Mesendoderm (in vitro differentiated cells): ENCODE results near the gene OPN5.

Experiments
- DNase-seq: peaks from one replicate; pipeline ENCODE4 v3.0.0; 2013
- H2AK5ac ChIP-seq: 2 replicates; pipeline ENCODE4 v1.6.1; 2013; ENCODE audit warnings: low read length, inconsistent platforms
- H2BK120ac ChIP-seq: 2 replicates; pipeline ENCODE4 v1.6.1; 2013; ENCODE audit warnings: low read depth, mild to moderate bottlenecking, low read length, moderate library complexity, mixed read lengths
- H2BK15ac ChIP-seq: replicated peaks from 2 replicates; pipeline ENCODE4 v1.6.1; 2013; ENCODE audit warnings: low read depth, mild to moderate bottlenecking, moderate library complexity
- H2BK5ac ChIP-seq: 2 replicates; pipeline ENCODE4 v1.6.1; 2013; ENCODE audit warnings: low read length, inconsistent platforms
- H3K18ac ChIP-seq: 2 replicates; pipeline ENCODE4 v1.6.1; 2013; ENCODE audit warnings: mild to moderate bottlenecking, low read length, mixed read lengths
- H3K23ac ChIP-seq: one replicate; pipeline ENCODE4 v1.6.1; 2013; ENCODE audit warnings: low read length
- H3K27ac ChIP-seq: 2 replicates; pipeline ENCODE4 v1.5.1; 2013; ENCODE audit warnings: low read depth, mild to moderate bottlenecking, inconsistent platforms, low read length, moderate library complexity
- H3K27me3 ChIP-seq: 2 replicates; pipeline ENCODE4 v1.6.1; 2013; ENCODE audit warnings: low read length, control low read depth, mild to moderate bottlenecking, inconsistent platforms; ENCODE audit not compliant: insufficient read depth, poor library complexity
- H3K36me3 ChIP-seq: 2 replicates; pipeline ENCODE4 v1.6.1; 2013; ENCODE audit warnings: low read length, inconsistent platforms; ENCODE audit not compliant: control insufficient read depth, insufficient read depth
- H3K4ac ChIP-seq: one replicate; pipeline ENCODE4 v1.6.1; 2013; ENCODE audit warnings: low read depth, mild to moderate bottlenecking, low read length, moderate library complexity
- H3K4me1 ChIP-seq: 2 replicates; pipeline ENCODE4 v1.6.1; 2013; ENCODE audit warnings: low read depth, low read length, inconsistent platforms; ENCODE audit not compliant: control insufficient read depth
- H3K4me2 ChIP-seq: 2 replicates; pipeline ENCODE4 v1.6.1; 2013; ENCODE audit warnings: low read length
- H3K4me3 ChIP-seq: 2 replicates; pipeline ENCODE4 v1.5.1; 2013; ENCODE audit warnings: mild to moderate bottlenecking, low read length
- H3K56ac ChIP-seq: one replicate; pipeline ENCODE4 v1.6.1; 2013; ENCODE audit warnings: low read length
- H3K79me1 ChIP-seq: 2 replicates; pipeline ENCODE4 v1.6.1; 2013; ENCODE audit warnings: low read length, inconsistent platforms
- H3K79me2 ChIP-seq: 2 replicates; pipeline ENCODE4 v1.6.1; 2013; ENCODE audit warnings: mild to moderate bottlenecking, low read length; ENCODE audit not compliant: control insufficient read depth, insufficient read depth
- H3K9ac ChIP-seq: 2 replicates; pipeline ENCODE4 v1.6.1; 2013; ENCODE audit warnings: low read length, inconsistent platforms
- H4K5ac ChIP-seq: one replicate; pipeline ENCODE4 v1.6.1; 2013; ENCODE audit warnings: low read length
- H4K8ac ChIP-seq: one replicate; pipeline ENCODE4 v1.6.1; 2013; ENCODE audit warnings: low read depth, mild to moderate bottlenecking, control low read depth, low read length, moderate library complexity
- WGBS: extraction: QIAGEN DNeasy Blood & Tissue Kit; methylation state at CpG from one replicate; pipeline ENCODE4 v1.1.7; 2013; ENCODE audit warnings: low lambda C conversion rate, missing lambda C conversion rate; ENCODE audit not compliant: insufficient coverage; ENCODE audit errors: extremely low coverage; 5-methylcytosine and 5-hydroxymethylcytosine counted together

The OPN5 gene

DNA sequence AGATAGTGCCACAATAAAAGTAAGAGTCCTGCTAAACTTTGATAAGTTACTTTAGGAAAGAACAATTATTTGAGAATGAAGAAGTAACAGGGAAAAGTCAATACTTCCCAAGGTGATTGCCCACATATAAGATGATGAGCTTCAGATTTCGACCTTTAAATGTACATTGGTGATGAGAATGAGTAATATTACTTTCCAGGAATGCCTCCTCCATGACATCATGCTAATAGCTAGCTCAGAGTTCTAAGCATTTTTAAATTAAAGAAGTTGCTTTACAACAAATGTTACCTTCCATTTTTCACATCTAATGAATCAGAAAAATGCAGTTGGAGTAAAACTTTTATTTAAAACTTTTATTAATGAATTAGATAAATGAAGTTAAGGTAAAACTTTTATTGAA, 22.5 kb upstream of the OPN5 start:
- H4K5ac ChIP-seq: no peak overlapping the region
- H3K4me2 ChIP-seq: no peak overlapping the region
- WGBS: no CpG with 5 or more reads among the region's 1 CpG

GRCh38 chr6:47762502-47762901, 19.3 kb upstream of the OPN5 start:
- no peak overlapping the region for H3K4ac ChIP-seq
- no peak overlapping the region for H3K9ac ChIP-seq
- no peaks in the 10 kb centered on the region for H3K27me3 ChIP-seq
- no peak overlapping the region for H3K4me3 ChIP-seq
- H3K23ac ChIP-seq: no peak overlapping the region
- H3K18ac ChIP-seq: no peak overlapping the region
- whole genome bisulfite sequencing: no CpG with 5 or more reads among the region's 3 CpGs
- H2AK5ac ChIP-seq: no peak overlapping the region
- no peak overlapping the region for H3K27ac ChIP-seq
- no peak overlapping the region for H3K4me2 ChIP-seq
- DNase-seq: no peak
- no peak overlapping the region for H3K56ac ChIP-seq
- H3K79me1 ChIP-seq: no peaks in the 10 kb centered on the region
- no peak overlapping the region for H2BK120ac ChIP-seq
- no peak overlapping the region for H2BK5ac ChIP-seq
- no peak overlapping the region for H4K8ac ChIP-seq
- no peaks in the 10 kb centered on the region for H3K4me1 ChIP-seq
- no peaks in the 10 kb centered on the region for H3K79me2 ChIP-seq
- H4K5ac ChIP-seq: no peak overlapping the region
- no peaks in the 10 kb centered on the region for H3K36me3 ChIP-seq
- H2BK15ac ChIP-seq: no peak overlapping the region

More for the DNA sequence above, 22.5 kb upstream of the OPN5 start:
- Histone ChIP-seq H3K36me3 (no peaks in the 10 kb centered on the region), H2AK5ac (no peak overlapping the region), H2BK5ac (no peak overlapping the region), H3K27me3 (no peaks in the 10 kb centered on the region), H3K4ac (no peak overlapping the region), H3K4me1 (no peaks in the 10 kb centered on the region), H3K23ac (no peak overlapping the region), H3K27ac (no peak overlapping the region), H2BK120ac (no peak overlapping the region), H3K56ac (no peak overlapping the region), H4K8ac (no peak overlapping the region), H3K9ac (no peak overlapping the region), H3K4me3 (no peak overlapping the region), H3K79me1 (no peaks in the 10 kb centered on the region), H2BK15ac (no peak overlapping the region), H3K79me2 (no peaks in the 10 kb centered on the region), H3K18ac (no peak overlapping the region)
- no peak for DNase-seq

- no peak for DNase-seq
- no peaks in the 10 kb centered on the region for H3K79me2 ChIP-seq
- no peak overlapping the region for H4K8ac ChIP-seq
- no peak overlapping the region for H2BK120ac ChIP-seq
- H3K18ac ChIP-seq: no peak overlapping the region
- H2AK5ac ChIP-seq: no peak overlapping the region
- H3K23ac ChIP-seq: no peak overlapping the region
- no peaks in the 10 kb centered on the region for H3K36me3 ChIP-seq
- H3K27me3 ChIP-seq: no peaks in the 10 kb centered on the region
- H4K5ac ChIP-seq: no peak overlapping the region
- no peak overlapping the region for H2BK5ac ChIP-seq
- no peak overlapping the region for H3K4me3 ChIP-seq
- H3K56ac ChIP-seq: no peak overlapping the region
- WGBS: no CpG with 5 or more reads among the region's 3 CpGs
- no peak overlapping the region for H3K9ac ChIP-seq
- no peak overlapping the region for H3K4me2 ChIP-seq
- H2BK15ac ChIP-seq: no peak overlapping the region
- H3K27ac ChIP-seq: no peak overlapping the region
- no peaks in the 10 kb centered on the region for H3K79me1 ChIP-seq
- H3K4me1 ChIP-seq: no peaks in the 10 kb centered on the region
- H3K4ac ChIP-seq: no peak overlapping the region
Observed at GRCh38 chr6:47766445-47766844, 15.4 kb upstream of the OPN5 start.

DNA sequence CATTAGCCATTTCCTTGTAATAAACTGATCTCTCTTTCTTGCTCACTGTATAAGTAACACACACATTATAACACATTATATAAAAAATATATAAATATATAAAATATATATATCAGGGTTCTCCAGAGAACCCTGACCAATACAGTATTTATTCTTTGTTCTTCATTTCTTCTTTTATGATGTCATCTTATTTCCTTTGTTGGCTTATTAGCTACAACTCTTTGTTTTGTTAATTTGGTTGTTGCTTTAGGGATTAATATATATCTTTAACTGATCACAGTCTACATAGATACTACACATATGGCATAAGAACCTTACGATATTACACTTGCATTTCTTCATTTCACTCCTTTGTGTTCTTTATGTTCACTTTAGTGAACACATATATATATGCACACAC, 14.7 kb upstream of the OPN5 start:
- no peaks in the 10 kb centered on the region for H3K79me2 ChIP-seq
- H3K56ac ChIP-seq: no peak overlapping the region
- no peaks in the 10 kb centered on the region for H3K79me1 ChIP-seq
- H3K4me1 ChIP-seq: no peaks in the 10 kb centered on the region
- H2BK120ac ChIP-seq: no peak overlapping the region
- H3K23ac ChIP-seq: no peak overlapping the region
- H2BK15ac ChIP-seq: no peak overlapping the region
- H4K8ac ChIP-seq: no peak overlapping the region
- no peak overlapping the region for H3K4me3 ChIP-seq
- H3K4ac ChIP-seq: no peak overlapping the region
- H2BK5ac ChIP-seq: no peak overlapping the region
- no peaks in the 10 kb centered on the region for H3K27me3 ChIP-seq
- H2AK5ac ChIP-seq: no peak overlapping the region
- no peak overlapping the region for H3K4me2 ChIP-seq
- no peak for DNase-seq
- no peak overlapping the region for H3K27ac ChIP-seq
- H3K18ac ChIP-seq: no peak overlapping the region
- no CpG with 5 or more reads among the region's 1 CpG for WGBS
- H3K36me3 ChIP-seq: no peaks in the 10 kb centered on the region
- no peak overlapping the region for H3K9ac ChIP-seq
- no peak overlapping the region for H4K5ac ChIP-seq

DNA sequence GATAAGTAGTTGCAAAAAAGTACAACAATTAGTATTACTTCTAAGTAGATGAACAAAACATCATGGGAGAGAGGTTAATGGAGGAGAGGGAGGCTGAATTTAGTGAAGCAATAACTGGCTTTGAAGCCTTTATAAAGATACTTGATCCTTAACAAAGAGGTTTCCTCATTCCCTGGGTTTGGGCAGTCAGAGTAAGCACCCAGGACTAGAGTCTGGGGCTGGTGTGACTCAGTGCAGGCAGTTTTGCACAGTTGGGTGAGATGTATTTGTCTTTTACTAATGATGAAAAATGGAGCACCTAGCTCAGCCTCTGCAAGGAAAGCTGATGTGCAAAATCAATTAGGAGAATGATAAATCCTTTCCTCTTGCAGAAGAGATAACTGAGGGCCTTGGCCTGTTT, 11.8 kb upstream of the OPN5 start:
- no peak overlapping the region for H2BK5ac ChIP-seq
- H3K27ac ChIP-seq: no peak overlapping the region
- H3K4me3 ChIP-seq: no peak overlapping the region
- no peak overlapping the region for H2BK15ac ChIP-seq
- H3K79me2 ChIP-seq: no peaks in the 10 kb centered on the region
- no peaks in the 10 kb centered on the region for H3K27me3 ChIP-seq
- DNase-seq: no peak
- H4K8ac ChIP-seq: no peak overlapping the region
- H3K79me1 ChIP-seq: no peaks in the 10 kb centered on the region
- no peak overlapping the region for H3K4me2 ChIP-seq
- H3K4ac ChIP-seq: no peak overlapping the region
- no peak overlapping the region for H3K9ac ChIP-seq
- H3K56ac ChIP-seq: no peak overlapping the region
- no peak overlapping the region for H3K18ac ChIP-seq
- no peak overlapping the region for H4K5ac ChIP-seq
- H3K36me3 ChIP-seq: no peaks in the 10 kb centered on the region
- no peaks in the 10 kb centered on the region for H3K4me1 ChIP-seq
- H2AK5ac ChIP-seq: no peak overlapping the region
- no peak overlapping the region for H2BK120ac ChIP-seq
- no peak overlapping the region for H3K23ac ChIP-seq

DNA sequence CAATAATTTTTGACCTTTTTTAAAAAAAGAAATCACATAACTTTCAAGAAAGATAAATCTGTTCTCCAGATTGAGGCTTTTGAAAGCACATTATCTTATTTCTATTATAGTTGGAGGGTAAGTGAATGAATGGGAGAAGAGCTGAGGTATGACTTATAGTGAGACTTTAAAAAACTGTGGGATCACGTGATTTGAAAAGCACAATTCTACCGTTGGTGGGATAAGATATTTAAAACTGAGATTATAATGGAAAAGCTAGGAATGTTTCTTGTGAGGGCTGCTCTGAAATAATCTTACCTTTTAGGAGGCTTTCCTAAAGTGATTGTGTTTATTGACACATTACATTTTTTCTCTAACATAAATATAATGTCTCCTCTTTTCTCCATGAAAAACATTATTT, 9.5 kb upstream of the OPN5 start:
- Histone ChIP-seq H3K79me1 (no peaks in the 10 kb centered on the region), H3K4me1 (no peaks in the 10 kb centered on the region), H4K8ac (no peak overlapping the region), H3K4me3 (no peak overlapping the region), H3K9ac (no peak overlapping the region), H3K18ac (no peak overlapping the region), H3K27ac (no peak overlapping the region), H2BK120ac (no peak overlapping the region), H3K4me2 (no peak overlapping the region), H3K27me3 (no peaks in the 10 kb centered on the region), H2BK15ac (no peak overlapping the region), H3K79me2 (no peaks in the 10 kb centered on the region), H3K4ac (no peak overlapping the region), H3K56ac (no peak overlapping the region), H4K5ac (no peak overlapping the region), H2BK5ac (no peak overlapping the region), H3K23ac (no peak overlapping the region), H2AK5ac (no peak overlapping the region), H3K36me3 (no peaks in the 10 kb centered on the region)
- DNase-seq: no peak
- WGBS: no CpG with 5 or more reads among the region's 2 CpGs
